Stimulated activated CD4-positive, alpha-beta T cell treated with anti-CD3 and anti-CD28 coated beads, TNF-alpha, amount 100 ng/mL, for 24 hours (primary cell): ENCODE measurements around the gene NUMB.

Experiments used
- DNase-seq, 3 experiments: peaks; one replicate each; pipeline ENCODE4 v3.0.0-alpha.2; 2020; ENCODE audit warnings: low read depth in 3 of 3

NUMB gene

DNA sequence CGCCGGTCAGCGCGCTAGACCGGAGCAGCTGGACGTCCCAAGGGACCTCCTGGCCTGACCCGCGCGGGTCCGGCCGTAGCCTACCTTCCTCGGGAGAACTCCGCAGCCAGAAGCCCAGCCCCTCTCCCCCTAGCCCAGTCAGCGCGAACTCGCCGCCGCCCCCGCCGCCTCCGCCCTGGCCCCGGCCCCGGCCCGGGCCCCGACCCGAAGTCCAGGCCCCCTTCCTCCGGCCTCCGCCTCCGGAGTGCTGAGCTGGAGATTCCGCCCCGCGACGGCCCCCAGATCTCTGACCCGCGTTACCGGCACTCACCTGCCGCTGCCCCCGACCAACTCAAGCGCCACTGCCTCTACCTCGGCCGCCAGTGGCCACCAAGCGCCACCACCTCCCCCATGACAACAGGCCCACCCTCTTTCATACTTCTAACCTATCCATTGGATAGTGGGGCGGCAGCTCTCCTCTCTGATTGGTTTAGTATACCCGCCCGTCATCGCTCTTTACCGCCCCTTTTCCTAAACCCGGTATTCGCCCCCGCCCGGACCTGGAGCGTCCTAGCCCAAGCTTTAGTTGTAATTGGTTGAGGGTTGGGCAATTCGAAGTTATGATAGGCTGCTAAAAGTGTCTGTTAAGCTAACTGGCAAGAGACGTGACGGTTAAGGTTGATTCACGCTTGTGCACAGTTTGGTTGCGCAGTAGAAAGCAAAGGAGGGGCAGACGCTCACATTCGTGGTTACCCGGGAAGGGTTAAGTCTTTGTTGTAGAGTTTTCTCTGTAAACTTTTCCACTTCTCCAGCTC, at the start of gene NUMB:
Gene NUMB, minus strand, starts transcription at position 364 of the 794 bp plus-strand sequence. CDS start 102,795 bp downstream, outside the sequence.
- peak; percentile 92 to 97 (median 95) for DNase-seq

DNA sequence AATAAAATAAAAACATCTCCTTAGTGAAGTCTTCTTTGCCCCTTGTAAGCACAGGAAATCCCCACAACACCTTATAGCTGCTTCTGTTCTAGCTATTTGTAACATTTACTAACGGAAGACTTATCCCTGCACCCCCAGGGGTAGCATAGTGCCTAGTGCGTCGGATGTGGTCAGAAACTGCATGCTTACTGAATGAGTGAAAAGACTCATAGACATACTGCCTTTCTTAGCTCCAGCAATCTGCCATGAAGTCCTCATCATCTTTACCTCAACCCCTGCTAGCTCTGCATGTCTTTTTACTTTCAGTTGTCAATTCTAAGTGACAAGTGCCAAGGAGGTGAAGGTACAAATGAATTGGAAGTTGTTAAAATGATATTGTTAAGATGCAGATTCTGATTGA, 45.3 kb upstream of the NUMB start:
- DNase-seq = no peak

DNA sequence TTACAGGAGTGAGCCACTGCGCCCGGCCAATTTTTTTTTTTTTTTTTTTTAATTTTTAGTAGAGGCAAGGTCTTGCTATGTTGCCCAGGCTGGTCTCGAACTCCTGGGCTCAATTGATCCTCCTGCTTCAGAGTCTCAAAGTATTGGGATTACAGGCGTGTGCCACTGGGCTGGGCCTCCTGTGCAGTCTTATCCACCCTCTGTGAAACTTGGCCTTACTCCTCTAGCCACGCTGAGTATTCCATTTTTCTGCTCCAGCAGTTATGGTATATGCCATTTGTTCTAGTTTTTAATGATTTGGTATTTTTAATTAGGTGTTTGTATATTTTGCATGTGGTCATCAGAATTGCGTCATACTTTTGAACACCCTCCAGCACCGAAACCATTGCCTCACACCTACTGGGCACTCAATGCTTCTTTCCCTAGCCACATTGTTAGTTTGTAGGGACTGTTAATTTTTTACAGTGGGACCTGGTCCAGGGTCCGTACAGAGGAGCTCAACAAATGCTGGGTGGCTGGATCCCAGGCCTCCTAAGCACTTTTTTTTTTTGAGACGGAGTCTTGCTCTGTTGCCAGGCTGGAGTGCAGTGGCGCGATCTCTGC, 43.8 kb upstream of the NUMB start:
- no peak for DNase-seq

DNA sequence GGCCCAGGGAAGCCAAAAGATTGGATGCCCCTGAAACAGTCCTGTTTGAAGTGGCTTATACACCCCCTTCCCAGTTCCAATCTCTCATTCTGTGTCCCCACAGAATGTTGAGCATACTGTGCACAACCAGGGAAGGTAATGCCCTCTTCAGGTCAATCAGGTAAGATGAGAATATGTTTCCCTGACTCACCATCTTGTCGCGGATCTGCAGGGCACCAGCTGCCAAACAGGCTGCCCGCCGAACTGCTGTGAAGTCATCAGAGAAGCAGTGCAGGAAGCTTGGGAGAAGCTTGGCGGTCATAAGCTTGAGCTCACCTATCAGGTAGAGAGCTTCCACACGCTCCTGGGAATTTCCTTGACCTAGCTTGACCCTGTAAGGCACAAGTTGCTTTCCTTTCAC, 42.0 kb upstream of the NUMB start:
- no peak for DNase-seq

DNA sequence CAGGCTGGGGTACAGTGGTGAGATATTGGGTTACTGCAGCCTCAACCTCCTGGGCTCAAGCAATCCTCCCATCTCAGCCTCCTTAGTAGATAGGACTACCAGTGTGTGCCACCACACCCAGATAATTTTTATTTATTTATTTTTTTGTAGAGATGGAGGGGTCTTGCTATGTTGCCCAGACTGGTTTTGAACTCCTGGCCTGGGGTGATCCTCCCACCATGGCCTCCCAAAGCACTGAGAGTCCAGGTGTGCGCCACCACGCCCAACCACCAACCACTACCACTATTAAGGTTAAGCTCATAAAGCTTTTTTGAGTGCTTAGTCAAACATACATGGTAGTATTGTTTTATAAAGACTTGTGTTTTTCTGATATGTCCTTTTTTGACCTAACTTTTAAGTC, 36.2 kb upstream of the NUMB start:
- no peak for DNase-seq

DNA sequence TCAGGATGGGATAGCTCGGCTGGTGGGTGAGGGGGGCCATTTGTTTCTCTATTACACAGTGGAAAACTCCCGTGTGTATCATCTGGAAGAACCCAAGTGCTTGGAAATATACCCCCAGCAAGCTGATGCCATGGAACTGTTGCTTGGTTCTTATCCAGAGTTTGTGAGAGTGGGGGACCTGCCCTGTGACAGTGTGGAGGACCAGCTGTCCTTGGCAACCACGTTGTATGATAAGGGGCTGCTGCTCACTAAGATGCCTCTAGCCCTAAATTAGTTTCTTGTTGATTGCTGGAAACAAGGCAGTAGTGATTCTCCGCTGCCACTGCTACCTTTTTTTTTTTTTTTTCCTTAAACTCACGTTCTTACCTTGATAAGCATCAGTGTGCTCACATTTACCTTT, 34.3 kb upstream of the NUMB start:
- DNase-seq = no peak

DNA sequence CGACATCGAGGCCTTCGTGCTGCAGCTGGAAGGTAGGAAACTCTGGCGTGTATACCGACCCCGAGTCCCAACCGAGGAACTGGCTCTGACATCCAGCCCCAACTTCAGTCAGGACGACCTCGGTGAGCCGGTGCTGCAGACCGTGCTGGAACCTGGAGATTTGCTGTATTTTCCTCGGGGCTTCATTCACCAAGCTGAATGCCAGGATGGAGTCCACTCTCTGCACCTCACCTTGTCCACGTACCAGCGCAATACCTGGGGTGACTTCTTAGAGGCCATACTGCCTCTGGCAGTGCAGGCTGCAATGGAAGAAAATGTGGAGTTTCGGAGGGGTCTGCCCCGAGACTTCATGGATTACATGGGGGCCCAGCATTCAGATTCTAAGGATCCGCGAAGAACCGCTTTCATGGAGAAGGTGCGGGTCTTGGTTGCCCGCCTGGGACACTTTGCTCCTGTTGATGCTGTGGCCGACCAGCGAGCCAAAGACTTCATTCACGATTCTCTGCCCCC, 33.8 kb upstream of the NUMB start:
- no peak for DNase-seq

DNA sequence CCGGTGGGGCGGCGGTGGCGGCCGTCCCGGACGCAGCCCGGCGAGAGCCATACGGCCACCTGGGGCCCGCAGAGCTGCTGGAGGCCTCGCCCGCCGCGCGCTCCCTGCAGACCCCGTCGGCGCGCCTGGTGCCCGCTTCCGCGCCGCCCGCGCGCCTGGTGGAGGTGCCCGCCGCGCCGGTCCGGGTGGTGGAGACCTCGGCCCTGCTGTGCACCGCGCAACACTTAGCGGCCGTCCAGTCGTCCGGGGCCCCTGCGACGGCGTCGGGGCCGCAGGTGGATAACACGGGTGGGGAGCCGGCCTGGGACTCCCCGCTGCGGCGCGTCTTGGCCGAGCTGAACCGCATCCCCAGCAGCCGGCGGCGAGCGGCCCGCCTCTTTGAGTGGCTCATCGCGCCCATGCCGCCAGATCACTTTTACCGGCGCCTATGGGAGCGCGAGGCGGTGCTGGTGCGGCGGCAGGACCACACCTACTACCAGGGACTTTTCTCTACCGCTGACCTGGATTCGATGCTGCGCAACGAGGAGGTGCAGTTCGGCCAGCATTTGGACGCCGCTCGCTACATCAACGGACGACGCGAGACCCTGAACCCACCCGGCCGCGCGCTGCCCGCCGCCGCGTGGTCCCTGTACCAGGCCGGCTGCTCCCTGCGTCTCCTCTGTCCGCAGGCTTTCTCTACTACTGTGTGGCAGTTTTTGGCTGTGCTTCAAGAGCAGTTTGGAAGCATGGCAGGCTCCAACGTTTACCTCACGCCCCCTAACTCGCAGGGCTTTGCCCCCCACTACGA, 33.1 kb upstream of the NUMB start:
- DNase-seq = peak; percentile 39 to 72 (median 40)

DNA sequence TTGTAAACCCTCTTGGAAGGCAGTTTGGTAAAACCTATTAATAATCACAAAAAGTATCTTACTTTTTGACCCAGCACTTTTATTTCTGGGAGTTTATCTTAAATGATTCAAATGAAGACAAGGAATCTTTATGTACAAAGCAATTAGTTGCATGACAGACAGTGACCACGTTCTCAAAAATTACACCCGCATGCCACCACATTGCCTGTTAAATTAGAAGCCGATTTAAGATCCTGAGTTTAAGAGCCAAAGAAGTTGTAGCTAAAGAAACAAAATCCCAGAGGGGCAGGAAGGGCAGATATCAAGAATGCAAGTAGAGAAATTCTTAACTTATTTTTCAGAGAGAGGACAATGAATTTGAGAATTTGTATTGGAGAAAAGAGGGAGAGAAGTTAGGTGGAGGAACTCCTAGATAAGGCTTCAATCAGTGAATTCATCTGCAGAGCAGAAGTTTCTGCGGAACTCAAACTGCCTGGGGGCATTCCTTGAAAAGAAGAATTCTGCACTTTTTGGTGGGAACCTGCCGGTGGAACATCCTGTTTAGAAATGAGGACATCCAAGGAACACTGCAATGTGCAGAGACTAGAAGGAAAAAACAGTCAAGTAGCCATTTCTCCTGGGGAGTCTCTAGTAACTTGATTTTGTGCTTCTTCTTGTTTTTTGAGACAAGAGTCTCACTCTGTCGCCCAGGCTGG, 31.3 kb upstream of the NUMB start:
- DNase-seq = no peak

DNA sequence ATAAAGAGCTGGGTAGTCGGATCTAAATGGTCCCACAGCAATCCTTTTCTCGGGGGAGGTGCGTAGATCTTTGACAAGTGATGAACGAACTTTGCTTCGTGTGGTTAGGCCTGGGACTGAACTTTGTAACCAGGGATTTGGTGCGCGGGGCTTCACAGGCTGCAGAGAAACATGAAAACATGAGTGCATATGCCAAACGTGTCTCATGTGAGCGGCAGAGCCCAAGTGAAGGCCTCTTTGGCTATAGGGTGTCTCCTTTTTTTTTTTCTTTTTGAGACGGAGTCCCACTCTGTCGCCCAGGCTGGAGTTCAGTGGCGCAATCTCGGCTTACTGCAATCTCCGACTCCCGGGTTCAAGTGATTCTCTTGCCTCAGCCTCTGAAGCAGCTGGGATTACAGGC, 20.3 kb upstream of the NUMB start:
- DNase-seq = no peak

DNA sequence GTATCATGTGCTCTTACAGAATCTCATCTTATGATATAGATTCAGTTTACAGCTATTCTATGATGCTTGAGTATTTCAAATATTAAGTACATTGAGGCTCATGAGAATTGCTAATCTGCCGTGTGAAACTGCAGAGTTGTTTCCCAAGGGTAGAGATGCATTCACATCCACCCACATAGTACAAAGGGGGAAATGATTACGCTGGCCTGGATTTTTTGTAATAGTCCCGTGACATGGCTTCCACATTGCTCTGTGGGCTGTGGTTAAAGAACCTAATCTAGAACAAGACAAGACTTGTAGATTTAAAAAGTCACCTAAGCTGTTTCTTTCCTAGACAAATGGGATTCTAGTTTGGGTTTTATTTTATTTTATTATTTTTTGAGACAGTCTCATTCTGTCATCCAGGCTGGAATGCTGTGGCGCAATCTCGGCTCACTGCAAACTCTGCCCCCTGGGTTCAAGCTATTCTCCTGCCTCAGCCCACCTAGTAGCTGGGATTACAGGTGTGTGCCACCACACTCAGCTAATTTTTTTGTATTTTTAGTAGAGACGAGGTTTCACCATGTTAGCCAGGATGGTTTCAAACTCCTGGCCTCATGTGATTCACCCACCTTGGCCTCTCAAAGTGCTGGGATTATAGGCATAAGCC, 19.4 kb upstream of the NUMB start:
- DNase-seq = no peak

DNA sequence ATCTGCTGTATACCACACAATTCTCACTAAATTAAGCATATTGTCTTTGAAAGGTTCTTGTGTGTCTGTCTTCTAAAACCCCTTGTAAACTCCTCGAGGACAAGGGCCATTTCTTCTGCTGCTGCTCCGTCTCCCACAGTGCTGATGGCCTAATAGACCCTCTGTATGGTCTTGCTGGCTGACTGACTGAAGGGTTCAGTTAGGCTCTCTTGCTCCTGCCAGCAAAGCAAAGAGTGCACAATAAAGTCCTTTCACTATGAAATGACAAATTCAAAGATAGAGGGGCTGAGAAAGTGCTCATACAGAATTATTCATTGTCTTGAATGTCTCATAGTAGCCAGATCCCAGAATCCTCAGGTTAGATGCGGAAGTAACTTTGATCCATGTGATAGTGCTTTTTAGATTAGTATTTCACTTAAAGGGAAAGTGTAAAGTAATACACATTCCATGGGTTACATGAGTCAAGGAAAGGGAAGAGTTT, 18.1 kb upstream of the NUMB start:
- no peak for DNase-seq

DNA sequence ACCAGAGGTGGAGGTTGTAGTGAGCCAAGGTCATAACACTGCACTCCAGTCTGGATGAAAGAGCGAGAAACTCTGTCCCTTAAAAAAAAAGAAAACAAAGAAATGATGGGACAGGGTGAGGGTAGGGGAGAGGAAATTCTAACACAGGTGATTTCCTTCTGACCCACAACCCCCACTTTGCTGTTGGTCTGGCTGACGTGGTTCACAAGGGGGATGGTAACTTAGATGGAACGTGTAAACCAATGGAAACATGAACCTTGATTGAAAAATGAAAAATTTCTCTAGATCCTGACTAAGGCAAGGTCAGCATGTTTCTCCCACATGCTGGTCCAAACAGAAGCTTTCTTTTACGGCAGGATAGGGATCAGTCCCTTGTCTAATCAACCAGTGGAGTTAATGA, 16.6 kb upstream of the NUMB start:
- no peak for DNase-seq

DNA sequence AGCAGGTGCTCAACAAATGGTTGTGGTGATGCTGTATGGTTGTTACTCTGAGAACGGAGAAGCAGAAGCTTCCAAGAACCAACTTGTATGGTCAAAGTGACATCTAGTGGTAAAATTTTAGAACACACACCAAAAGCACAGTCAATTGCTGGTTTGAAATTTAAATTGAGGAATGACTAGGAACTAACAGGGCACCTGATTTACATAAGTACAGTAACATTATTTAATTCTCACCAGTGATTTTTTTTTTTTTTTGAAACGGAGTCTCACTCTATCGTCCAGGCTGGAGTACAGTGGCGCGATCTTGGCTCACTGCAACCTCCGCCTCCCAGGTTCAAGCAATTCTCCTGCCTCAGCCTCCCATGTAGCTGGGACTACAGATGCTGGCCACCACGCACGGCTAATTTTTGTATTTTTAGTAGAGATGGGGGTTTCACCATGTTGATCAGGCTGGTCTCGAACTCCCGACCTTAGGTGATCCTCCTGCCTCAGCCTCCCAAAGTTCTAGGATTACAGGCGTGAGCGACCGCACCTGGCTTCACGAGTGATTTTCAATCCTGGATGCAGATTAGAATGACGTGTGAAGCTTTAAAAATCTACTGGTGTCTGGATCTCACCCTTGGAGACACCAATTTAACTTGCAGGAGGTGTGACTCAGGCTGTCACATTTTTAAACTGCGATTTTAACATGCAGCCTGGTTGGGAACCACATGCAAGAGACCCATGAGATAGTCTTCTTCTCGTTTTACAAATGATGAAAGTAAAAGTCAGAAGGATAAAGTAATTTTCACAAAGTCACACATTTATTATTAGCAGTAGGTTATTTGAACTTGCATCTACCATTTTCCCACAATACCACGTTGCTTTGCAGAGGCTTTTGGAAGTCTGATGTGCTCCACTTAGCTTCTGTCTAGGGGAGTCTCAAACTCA, 14.1 kb upstream of the NUMB start:
- DNase-seq = no peak

DNA sequence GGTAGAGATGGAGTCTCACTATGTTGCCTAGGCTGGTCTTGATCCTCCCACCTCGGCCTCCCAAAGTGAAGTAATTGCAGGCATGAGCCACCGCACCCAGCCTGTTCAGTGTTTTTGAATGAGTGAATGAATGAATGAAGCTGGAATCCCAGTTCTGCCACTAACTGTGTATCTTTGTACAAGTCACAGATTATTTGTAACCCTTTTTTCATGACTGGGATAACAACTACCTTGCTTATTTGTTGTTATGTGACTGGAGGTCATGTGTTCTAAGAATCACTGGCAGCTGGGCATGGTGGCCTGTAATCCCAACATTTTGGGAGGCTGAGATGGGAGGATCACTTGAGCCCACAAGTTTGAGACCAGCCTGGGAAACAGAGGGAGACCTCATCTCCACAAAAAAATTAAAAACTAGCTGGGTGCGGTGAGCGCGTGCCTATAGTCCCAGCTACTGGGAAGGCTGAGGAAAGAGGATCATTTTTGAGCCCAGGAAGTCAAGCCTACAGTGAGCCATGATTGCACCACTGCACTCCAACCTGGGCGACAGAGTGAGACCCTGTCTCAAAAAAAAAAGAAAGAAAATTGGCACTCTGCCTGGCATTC, 13.3 kb upstream of the NUMB start:
- no peak for DNase-seq

DNA sequence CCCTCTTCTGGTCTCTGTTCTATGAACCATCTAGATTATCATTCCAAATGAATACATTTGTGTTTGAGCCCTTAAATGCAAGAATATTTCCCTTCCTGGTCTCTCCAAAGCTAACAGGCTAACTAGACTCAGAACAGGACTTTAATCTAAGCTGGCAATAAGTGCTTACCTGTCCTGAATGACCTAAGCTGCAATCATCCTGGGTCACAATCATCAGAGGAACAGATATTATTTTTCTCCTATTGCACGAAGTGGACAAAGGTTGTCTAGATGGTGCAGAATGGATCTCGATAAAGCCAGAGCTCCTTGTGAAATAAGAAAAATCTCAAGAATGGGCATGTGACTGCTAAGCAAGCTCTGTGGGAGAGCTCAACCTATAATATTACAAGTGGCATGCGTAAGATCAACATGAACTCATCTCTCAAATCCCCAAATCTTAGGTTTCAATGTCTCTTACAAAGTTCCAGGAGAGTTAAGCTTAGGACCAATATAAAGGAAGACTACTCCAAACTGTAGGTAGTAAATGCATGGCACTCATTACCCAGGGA, 10.6 kb upstream of the NUMB start:
- no peak for DNase-seq

DNA sequence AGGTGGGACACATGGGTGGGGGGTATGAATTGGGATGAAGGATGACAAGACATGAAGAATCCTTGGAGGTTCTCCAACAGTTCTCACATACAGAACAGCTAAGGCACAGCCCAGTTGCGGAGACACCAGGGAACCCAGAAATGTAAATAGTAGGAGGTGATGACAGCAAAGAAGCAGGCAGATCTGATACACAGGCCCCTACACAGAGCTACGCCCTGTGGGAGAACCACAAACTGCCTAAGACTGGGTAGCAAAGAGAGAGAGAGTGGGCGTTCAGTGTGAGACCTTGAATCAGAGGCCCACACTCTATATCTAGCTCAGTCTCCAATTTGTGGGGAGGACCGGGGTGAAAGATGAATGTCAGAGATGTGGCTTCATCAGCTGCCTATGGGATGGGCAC, 9.5 kb upstream of the NUMB start:
- peak; percentile 25 to 43 (median 38) for DNase-seq

DNA sequence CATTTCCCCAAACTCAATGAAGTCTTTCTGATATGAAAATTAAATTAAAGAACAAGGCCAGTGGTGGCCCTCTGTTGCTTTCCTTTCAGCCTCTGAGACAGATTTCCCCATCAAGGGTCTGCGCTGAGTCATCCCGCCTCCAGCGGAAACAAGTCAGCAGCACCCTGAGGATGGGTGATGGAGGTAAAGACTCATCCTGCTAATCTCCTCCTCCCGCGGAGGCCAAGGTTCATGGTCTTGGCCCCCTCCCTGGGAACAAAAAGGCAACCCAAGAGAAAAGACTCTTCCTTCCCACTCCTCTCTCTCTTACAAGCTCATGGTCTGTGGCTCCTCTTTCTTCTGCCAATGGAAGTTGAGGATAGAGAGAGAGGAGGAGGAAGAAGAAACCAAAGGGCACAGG, 9.0 kb upstream of the NUMB start:
- peak; percentile 30 to 80 (median 54) for DNase-seq

DNA sequence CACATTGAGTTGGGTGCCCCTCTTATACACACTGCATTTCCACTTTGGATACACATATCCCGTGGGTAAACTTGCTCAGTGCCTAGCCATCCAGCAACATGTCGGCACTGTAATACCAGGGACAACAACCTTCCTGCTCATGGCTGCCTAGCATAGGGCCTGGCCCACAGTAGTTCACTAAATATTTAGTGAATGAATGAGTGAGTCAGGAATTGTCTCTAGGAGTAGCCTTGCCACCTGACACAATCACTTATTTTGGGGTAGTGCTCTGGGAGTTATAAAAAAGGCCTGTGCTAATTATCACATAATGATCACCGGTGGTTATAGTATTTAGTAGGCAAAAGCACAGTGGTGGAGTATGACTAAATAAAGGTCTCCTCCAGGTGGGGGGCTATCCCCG, 8.5 kb upstream of the NUMB start:
- DNase-seq = no peak
